ENCODE data around the gene NR2F1. TPM values are rescaled to one million over a fixed set of nuclear protein-coding genes. Genes with fewer than 3 reads are reported as not detected.

The NR2F1 gene
- total RNA-seq, 1 experiment from 2014 or later = 51.2 TPM

DNA sequence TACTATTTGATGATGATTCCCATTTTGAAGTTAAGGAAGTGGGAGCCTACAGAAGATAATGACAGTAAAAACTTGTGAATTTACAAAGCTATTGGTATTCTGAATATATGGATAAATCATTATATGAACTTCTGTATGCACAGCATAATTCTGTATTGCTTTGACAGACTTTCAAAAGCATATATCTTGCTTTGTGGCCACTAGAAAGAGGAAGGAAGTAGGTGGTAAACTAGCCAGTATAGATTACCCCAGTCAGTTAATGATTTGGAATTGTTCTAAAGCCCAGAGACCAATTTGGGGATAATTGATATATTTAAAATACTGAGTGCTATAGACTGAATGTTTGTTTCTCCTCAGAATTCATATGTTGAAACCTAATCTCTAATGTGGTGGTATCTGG, 53.0 kb downstream of the NR2F1 start:
- no peak overlapping the region for H3K4me2 ChIP-seq (ENCODE audit: low read length)
- CTCF ChIA-PET = no interaction called here
- BruUV-seq (replicated peaks) = no TSS peak
- no peak overlapping the region for H3K9ac ChIP-seq (ENCODE audit: low read length)
- intact Hi-C loops (cut with micrococcal nuclease) = no loop called here
- no peaks in the 10 kb centered on the region for H3K9me3 ChIP-seq (ENCODE audit: control insufficient read depth in 1 of 2, insufficient read depth in 1 of 2, low read depth in 1 of 2, low read length in 2 of 2)
- H3K36me3 ChIP-seq (ENCODE audit: control insufficient read depth in 1 of 2, insufficient read depth in 2 of 2, low read length in 2 of 2) = no peaks in the 10 kb centered on the region
- H3K79me2 ChIP-seq (ENCODE audit: insufficient read depth, low read length) = no peaks in the 10 kb centered on the region
- H2AFZ ChIP-seq (ENCODE audit: low read depth, low read length, poor library complexity, severe bottlenecking) = no peak overlapping the region
- DNase-seq (ENCODE audit: low read depth, low spot score) (no peak), ATAC-seq (no peak)
- H3K27ac ChIP-seq (ENCODE audit: low read depth, low read length) = no peak overlapping the region
- no peaks in the 10 kb centered on the region for H4K20me1 ChIP-seq (ENCODE audit: insufficient read depth)
- no peak overlapping the region for H3K4me3 ChIP-seq (replicated peaks in 1 of 2; ENCODE audit: low read depth in 1 of 2, low read length in 2 of 2)
- no peaks in the 10 kb centered on the region for H3K9me2 ChIP-seq (ENCODE audit: insufficient read depth)
- RAD21 ChIA-PET (ENCODE audit: low non-redundant PET in 1 of 2, low total read pairs in 2 of 2, uncharacterized antibody in 2 of 2, unreplicated experiment in 2 of 2) = interaction anchor here in 1 of 2 experiments (0.7 kb wide), 1 partner anchor 1102 kb away, joined by 3 read pairs; no protein-coding TSS in a partner anchor
- POLR2A ChIA-PET = no interaction called here
- TF ChIP-seq REST (IDR thresholded peaks at IDR 0.05; ENCODE audit: low read depth) (no peak), SP1 (IDR thresholded peaks at IDR 0.05; ENCODE audit: low read depth) (no peak), RAD21 (IDR thresholded peaks at IDR 0.05; ENCODE audit: low read depth) (no peak), JUND (IDR thresholded peaks at IDR 0.05) (no peak), POLR2AphosphoS5 (IDR thresholded peaks at IDR 0.05; ENCODE audit: low read depth, low read length) (no peak), EZH2phosphoT487 (IDR thresholded peaks at IDR 0.05; ENCODE audit: borderline replicate concordance) (no peak), EZH2 (IDR thresholded peaks at IDR 0.05) (no peak), POLR2A (IDR thresholded peaks at IDR 0.05; ENCODE audit: borderline replicate concordance, extremely low read depth, insufficient read depth, insufficient read length) (no peak), TCF7L2 (IDR thresholded peaks at IDR 0.05; ENCODE audit: borderline replicate concordance, extremely low read depth, insufficient read depth, insufficient read length) (no peak)
- TF ChIP-seq, protein P1, sequence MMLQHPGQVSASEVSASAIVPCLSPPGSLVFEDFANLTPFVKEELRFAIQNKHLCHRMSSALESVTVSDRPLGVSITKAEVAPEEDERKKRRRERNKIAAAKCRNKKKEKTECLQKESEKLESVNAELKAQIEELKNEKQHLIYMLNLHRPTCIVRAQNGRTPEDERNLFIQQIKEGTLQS (IDR thresholded peaks at IDR 0.05) = no peak
- TF ChIP-seq, protein P2, sequence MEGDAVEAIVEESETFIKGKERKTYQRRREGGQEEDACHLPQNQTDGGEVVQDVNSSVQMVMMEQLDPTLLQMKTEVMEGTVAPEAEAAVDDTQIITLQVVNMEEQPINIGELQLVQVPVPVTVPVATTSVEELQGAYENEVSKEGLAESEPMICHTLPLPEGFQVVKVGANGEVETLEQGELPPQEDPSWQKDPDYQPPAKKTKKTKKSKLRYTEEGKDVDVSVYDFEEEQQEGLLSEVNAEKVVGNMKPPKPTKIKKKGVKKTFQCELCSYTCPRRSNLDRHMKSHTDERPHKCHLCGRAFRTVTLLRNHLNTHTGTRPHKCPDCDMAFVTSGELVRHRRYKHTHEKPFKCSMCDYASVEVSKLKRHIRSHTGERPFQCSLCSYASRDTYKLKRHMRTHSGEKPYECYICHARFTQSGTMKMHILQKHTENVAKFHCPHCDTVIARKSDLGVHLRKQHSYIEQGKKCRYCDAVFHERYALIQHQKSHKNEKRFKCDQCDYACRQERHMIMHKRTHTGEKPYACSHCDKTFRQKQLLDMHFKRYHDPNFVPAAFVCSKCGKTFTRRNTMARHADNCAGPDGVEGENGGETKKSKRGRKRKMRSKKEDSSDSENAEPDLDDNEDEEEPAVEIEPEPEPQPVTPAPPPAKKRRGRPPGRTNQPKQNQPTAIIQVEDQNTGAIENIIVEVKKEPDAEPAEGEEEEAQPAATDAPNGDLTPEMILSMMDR (IDR thresholded peaks at IDR 0.05 in 2 of 3, conservative IDR thresholded peaks at IDR 0.05 in 1 of 3; ENCODE audit: borderline replicate concordance in 1 of 3, insufficient read depth in 1 of 3, low read depth in 2 of 3, low read length in 2 of 3) = no peak
- no peaks in the 10 kb centered on the region for H3K27me3 ChIP-seq (ENCODE audit: insufficient read depth, low read length)
- H3K4me1 ChIP-seq (ENCODE audit: control insufficient read depth in 1 of 2, insufficient read depth in 2 of 2, low read length in 2 of 2) = no peaks in the 10 kb centered on the region

Measured in HCT116 (cell line).